ENCODE data around the gene ACP6. TPM values are rescaled to one million over a fixed set of nuclear protein-coding genes. Genes with fewer than 3 reads are reported as not detected.

The ACP6 gene
- total RNA-seq, 1 experiment from 2014 or later, result 31.5 TPM

DNA sequence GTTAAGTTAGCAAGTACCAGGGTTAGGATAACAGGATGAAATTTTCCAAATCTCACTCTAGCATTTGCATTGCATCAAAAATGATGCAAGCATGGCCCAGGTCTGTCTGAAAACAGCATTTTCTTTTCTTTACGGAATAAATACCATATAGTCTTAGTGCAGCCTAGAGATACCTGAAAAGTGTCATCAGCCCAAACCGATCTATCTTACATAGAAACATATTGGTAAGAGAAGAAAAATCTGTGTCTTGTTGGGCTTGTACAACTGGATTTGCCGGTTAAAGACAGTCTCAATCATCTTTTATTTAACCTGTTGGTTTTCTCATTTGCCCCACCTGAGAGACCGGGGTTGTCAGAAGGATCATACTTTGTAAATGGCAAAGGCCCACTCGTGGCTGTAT is 15.8 kb downstream of the ACP6 start:
- Mint-ChIP-seq H3K27ac (no peak overlapping the region), H3K27me3 (ENCODE audit: low read depth) (no peaks in the 10 kb centered on the region), H3K9me3 (no peaks in the 10 kb centered on the region), H3K4me3 (no peak overlapping the region), H3K4me1 (no peaks in the 10 kb centered on the region), H3K36me3 (peaks cover 59% of the 10 kb centered on the region)
- DNase-seq (ENCODE audit: low spot score) (no peak), ATAC-seq (no peak)
- TF ChIP-seq, protein P1, sequence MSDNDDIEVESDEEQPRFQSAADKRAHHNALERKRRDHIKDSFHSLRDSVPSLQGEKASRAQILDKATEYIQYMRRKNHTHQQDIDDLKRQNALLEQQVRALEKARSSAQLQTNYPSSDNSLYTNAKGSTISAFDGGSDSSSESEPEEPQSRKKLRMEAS (CRISPR knock-in tag; IDR thresholded peaks at IDR 0.05), result no peak
- TF ChIP-seq, protein P2, sequence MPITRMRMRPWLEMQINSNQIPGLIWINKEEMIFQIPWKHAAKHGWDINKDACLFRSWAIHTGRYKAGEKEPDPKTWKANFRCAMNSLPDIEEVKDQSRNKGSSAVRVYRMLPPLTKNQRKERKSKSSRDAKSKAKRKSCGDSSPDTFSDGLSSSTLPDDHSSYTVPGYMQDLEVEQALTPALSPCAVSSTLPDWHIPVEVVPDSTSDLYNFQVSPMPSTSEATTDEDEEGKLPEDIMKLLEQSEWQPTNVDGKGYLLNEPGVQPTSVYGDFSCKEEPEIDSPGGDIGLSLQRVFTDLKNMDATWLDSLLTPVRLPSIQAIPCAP (CRISPR knock-in tag; IDR thresholded peaks at IDR 0.05), result no peak
- TF ChIP-seq JUN (CRISPR knock-in tag; IDR thresholded peaks at IDR 0.05) (no peak), RELA (CRISPR knock-in tag; IDR thresholded peaks at IDR 0.05; ENCODE audit: borderline replicate concordance) (no peak), ZNF138 (CRISPR knock-in tag; conservative IDR thresholded peaks at IDR 0.05) (no peak), SMAD4 (CRISPR knock-in tag; IDR thresholded peaks at IDR 0.05) (no peak), ZNF671 (CRISPR knock-in tag; IDR thresholded peaks at IDR 0.05) (no peak), SP1 (CRISPR knock-in tag; conservative IDR thresholded peaks at IDR 0.05) (no peak), ZNF232 (CRISPR knock-in tag; IDR thresholded peaks at IDR 0.05) (no peak), CREB1 (CRISPR knock-in tag; IDR thresholded peaks at IDR 0.05) (no peak)
- TF ChIP-seq, protein P3, sequence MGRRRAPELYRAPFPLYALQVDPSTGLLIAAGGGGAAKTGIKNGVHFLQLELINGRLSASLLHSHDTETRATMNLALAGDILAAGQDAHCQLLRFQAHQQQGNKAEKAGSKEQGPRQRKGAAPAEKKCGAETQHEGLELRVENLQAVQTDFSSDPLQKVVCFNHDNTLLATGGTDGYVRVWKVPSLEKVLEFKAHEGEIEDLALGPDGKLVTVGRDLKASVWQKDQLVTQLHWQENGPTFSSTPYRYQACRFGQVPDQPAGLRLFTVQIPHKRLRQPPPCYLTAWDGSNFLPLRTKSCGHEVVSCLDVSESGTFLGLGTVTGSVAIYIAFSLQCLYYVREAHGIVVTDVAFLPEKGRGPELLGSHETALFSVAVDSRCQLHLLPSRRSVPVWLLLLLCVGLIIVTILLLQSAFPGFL (CRISPR knock-in tag; IDR thresholded peaks at IDR 0.05; ENCODE audit: borderline replicate concordance), result no peak
- TF ChIP-seq, protein P4, sequence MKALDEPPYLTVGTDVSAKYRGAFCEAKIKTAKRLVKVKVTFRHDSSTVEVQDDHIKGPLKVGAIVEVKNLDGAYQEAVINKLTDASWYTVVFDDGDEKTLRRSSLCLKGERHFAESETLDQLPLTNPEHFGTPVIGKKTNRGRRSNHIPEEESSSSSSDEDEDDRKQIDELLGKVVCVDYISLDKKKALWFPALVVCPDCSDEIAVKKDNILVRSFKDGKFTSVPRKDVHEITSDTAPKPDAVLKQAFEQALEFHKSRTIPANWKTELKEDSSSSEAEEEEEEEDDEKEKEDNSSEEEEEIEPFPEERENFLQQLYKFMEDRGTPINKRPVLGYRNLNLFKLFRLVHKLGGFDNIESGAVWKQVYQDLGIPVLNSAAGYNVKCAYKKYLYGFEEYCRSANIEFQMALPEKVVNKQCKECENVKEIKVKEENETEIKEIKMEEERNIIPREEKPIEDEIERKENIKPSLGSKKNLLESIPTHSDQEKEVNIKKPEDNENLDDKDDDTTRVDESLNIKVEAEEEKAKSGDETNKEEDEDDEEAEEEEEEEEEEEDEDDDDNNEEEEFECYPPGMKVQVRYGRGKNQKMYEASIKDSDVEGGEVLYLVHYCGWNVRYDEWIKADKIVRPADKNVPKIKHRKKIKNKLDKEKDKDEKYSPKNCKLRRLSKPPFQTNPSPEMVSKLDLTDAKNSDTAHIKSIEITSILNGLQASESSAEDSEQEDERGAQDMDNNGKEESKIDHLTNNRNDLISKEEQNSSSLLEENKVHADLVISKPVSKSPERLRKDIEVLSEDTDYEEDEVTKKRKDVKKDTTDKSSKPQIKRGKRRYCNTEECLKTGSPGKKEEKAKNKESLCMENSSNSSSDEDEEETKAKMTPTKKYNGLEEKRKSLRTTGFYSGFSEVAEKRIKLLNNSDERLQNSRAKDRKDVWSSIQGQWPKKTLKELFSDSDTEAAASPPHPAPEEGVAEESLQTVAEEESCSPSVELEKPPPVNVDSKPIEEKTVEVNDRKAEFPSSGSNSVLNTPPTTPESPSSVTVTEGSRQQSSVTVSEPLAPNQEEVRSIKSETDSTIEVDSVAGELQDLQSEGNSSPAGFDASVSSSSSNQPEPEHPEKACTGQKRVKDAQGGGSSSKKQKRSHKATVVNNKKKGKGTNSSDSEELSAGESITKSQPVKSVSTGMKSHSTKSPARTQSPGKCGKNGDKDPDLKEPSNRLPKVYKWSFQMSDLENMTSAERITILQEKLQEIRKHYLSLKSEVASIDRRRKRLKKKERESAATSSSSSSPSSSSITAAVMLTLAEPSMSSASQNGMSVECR (CRISPR knock-in tag; IDR thresholded peaks at IDR 0.05; ENCODE audit: borderline replicate concordance), result no peak
- ChIA-PET POLR2A (no interaction called here), CTCF (no interaction called here)

DNA sequence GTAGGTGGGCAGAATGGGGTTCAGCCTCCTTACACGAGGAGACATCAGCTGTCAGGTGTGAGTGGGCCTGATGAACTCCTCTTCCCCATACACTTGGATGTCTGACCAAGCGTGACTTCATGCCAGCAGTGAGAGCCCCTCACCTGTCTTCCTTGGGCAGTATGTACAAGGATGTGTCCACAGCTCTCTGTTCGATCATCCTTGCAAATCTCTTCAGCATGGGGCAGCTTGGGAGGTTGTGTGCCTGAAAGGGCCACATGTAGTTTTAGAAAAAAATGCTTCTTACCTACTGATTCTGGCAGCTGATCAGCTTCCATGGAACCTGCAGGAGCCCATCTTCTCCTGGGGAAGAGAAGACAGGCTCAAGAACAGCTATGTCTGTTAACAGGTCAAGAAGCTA is 18.0 kb downstream of the ACP6 start:
- POLR2A ChIA-PET, result interaction anchor here (0.6 kb wide), 1 partner anchor 1614 kb away, joined by 8 read pairs; no protein-coding TSS in a partner anchor
- Mint-ChIP-seq H3K4me3 (no peak overlapping the region), H3K27ac (no peak overlapping the region), H3K36me3 (peaks cover 57% of the 10 kb centered on the region), H3K27me3 (ENCODE audit: low read depth) (no peaks in the 10 kb centered on the region), H3K9me3 (no peaks in the 10 kb centered on the region), H3K4me1 (no peaks in the 10 kb centered on the region)
- no peak for DNase-seq (ENCODE audit: low spot score)
- no peak for ATAC-seq
- CTCF ChIA-PET, result interaction anchor here (0.8 to 1.5 kb wide), 4 partner anchors 12 to 240 kb away, joined by 3 to 7 read pairs (median 4); partner anchors contain the start of gene ACP6
- TF ChIP-seq, protein P5, sequence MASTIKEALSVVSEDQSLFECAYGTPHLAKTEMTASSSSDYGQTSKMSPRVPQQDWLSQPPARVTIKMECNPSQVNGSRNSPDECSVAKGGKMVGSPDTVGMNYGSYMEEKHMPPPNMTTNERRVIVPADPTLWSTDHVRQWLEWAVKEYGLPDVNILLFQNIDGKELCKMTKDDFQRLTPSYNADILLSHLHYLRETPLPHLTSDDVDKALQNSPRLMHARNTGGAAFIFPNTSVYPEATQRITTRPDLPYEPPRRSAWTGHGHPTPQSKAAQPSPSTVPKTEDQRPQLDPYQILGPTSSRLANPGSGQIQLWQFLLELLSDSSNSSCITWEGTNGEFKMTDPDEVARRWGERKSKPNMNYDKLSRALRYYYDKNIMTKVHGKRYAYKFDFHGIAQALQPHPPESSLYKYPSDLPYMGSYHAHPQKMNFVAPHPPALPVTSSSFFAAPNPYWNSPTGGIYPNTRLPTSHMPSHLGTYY (CRISPR knock-in tag; IDR thresholded peaks at IDR 0.05), result no peak
- TF ChIP-seq NFATC4 (CRISPR knock-in tag; IDR thresholded peaks at IDR 0.05) (no peak), NR3C1 (CRISPR knock-in tag; conservative IDR thresholded peaks at IDR 0.05; ENCODE audit: low read depth) (no peak), SMAD3 (CRISPR knock-in tag; IDR thresholded peaks at IDR 0.05; ENCODE audit: borderline replicate concordance) (no peak), ZNF263 (CRISPR knock-in tag; IDR thresholded peaks at IDR 0.05; ENCODE audit: low read depth) (no peak), TP53 (CRISPR knock-in tag; IDR thresholded peaks at IDR 0.05) (no peak)
- TF ChIP-seq, protein P6, sequence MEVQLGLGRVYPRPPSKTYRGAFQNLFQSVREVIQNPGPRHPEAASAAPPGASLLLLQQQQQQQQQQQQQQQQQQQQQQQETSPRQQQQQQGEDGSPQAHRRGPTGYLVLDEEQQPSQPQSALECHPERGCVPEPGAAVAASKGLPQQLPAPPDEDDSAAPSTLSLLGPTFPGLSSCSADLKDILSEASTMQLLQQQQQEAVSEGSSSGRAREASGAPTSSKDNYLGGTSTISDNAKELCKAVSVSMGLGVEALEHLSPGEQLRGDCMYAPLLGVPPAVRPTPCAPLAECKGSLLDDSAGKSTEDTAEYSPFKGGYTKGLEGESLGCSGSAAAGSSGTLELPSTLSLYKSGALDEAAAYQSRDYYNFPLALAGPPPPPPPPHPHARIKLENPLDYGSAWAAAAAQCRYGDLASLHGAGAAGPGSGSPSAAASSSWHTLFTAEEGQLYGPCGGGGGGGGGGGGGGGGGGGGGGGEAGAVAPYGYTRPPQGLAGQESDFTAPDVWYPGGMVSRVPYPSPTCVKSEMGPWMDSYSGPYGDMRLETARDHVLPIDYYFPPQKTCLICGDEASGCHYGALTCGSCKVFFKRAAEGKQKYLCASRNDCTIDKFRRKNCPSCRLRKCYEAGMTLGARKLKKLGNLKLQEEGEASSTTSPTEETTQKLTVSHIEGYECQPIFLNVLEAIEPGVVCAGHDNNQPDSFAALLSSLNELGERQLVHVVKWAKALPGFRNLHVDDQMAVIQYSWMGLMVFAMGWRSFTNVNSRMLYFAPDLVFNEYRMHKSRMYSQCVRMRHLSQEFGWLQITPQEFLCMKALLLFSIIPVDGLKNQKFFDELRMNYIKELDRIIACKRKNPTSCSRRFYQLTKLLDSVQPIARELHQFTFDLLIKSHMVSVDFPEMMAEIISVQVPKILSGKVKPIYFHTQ (CRISPR knock-in tag; IDR thresholded peaks at IDR 0.05), result no peak
- TF ChIP-seq, protein P3 (CRISPR knock-in tag; IDR thresholded peaks at IDR 0.05; ENCODE audit: borderline replicate concordance), result no peak
- TF ChIP-seq, protein P7, sequence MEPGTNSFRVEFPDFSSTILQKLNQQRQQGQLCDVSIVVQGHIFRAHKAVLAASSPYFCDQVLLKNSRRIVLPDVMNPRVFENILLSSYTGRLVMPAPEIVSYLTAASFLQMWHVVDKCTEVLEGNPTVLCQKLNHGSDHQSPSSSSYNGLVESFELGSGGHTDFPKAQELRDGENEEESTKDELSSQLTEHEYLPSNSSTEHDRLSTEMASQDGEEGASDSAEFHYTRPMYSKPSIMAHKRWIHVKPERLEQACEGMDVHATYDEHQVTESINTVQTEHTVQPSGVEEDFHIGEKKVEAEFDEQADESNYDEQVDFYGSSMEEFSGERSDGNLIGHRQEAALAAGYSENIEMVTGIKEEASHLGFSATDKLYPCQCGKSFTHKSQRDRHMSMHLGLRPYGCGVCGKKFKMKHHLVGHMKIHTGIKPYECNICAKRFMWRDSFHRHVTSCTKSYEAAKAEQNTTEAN (CRISPR knock-in tag; IDR thresholded peaks at IDR 0.05), result no peak

Measured in WTC11 (cell line).